ENCODE data around the gene RAB11A.
"Not testable (repeated sequence)": the region's sequence is repeated elsewhere in the genome, so short reads cannot be mapped to it uniquely, and the experiment has no call there.

The RAB11A gene

DNA sequence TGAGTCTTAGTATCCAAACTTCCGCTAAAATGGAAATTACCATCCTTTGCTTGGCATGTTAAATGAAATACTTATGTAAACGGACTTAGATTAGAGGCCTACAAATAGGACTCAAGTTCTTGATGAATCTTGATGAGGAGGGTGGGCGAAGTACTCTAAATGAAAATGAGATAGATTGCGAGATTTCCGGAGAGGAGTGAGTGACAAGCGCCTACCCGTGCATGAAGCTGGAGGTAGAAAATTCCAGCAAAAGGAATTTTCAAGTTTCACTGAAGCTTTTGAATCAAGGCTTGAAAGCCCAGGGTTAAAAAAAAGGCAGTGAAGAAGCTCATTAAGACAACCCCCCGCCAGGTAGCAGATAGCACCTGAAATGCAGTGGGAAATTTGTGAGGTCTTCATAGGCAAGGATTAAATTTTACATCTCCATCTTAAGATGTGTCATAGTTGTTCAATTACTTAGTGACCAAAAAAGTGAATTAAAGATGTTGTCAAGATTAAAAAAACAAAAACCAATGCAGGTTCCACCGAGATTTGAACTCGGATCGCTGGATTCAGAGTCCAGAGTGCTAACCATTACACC lies 655 bp upstream of the RAB11A start:
- no peak for DNase-seq (ENCODE audit: extremely low read depth, low read depth)
- TF ChIP-seq, protein P1, sequence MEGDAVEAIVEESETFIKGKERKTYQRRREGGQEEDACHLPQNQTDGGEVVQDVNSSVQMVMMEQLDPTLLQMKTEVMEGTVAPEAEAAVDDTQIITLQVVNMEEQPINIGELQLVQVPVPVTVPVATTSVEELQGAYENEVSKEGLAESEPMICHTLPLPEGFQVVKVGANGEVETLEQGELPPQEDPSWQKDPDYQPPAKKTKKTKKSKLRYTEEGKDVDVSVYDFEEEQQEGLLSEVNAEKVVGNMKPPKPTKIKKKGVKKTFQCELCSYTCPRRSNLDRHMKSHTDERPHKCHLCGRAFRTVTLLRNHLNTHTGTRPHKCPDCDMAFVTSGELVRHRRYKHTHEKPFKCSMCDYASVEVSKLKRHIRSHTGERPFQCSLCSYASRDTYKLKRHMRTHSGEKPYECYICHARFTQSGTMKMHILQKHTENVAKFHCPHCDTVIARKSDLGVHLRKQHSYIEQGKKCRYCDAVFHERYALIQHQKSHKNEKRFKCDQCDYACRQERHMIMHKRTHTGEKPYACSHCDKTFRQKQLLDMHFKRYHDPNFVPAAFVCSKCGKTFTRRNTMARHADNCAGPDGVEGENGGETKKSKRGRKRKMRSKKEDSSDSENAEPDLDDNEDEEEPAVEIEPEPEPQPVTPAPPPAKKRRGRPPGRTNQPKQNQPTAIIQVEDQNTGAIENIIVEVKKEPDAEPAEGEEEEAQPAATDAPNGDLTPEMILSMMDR (IDR thresholded peaks at IDR 0.05; ENCODE audit: low read depth, low read length), result no peak

DNA sequence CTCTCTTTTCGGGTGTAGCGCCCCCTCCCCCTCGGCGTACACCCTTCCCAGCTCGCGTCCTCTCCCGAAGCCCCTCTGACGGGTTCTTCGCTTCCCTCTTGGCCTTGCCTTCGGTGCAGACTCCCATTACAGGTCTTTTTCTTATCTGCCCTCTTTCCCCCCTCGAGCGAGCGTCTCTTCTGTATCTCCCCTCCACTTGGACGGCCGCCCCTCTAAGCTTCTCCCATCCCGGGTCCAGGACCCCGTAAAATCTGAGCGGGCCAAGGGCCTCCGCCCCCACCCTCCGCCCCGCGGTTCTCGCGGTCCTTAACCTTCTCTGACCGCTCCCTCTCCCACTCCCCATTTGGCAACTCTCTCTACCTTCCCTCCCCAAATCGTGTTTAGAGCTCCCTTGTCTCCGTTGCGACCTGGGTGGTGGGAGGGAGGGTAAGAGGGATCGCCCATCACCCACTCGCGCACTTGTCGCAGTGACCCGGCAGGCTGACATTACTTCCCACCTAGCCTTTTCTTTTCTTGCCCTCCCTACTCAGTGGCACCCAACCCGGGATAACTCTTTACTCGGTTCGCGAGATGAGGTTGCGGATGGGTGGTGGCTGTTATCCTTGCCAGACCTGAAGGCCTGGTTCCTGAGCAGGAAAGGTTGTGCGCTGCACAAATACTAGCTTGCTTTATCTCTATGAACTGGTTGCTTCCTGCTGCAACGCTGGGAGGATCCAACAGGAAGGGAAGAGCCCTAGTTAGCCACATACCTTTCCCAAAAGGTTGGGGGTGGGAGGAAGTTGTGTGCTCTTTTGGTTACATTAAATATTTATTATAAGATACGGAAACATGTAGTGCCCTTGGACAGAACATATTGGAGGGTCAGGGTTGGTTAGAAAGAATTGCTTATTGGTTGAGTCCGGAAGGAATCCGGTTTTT lies 922 bp downstream of the RAB11A start:
- DNase-seq (ENCODE audit: extremely low read depth, low read depth), result no peak

DNA sequence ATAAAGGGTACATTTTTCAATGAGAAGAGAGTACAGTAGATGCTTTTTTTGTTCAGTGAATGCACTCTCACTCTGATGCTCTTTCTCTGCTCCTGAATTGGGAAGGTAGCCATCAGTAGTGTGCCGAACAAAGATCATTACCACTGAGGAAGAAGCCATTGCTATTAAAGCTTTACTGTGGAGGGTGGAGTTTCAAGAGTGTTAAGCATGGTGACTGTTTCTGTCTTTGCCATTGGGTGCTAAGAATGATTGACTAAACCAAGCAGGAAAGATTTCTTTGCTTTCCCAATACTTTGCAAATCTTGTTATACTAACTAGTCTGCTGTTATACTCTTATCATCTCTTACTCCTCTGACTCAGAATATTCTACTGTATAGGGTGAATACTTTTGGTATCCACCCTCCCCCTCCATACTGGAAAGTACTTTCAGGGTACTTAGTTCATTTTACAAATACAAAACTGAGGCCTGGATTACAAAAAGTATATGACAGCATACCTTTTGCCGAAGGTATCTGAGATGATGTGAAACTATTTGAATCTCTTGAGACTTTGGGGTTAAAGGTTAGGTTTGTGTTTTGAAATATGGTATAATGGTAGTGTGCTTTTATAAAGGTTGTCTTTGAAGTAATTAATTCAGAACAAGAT lies 1.7 kb downstream of the RAB11A start:
- TF ChIP-seq, protein P1 (IDR thresholded peaks at IDR 0.05; ENCODE audit: low read depth, low read length), result no peak
- DNase-seq (ENCODE audit: extremely low read depth, low read depth), result no peak

More for the DNA sequence above, 922 bp downstream of the RAB11A start:
- TF ChIP-seq, protein P1 (IDR thresholded peaks at IDR 0.05; ENCODE audit: low read depth, low read length), result no peak

DNA sequence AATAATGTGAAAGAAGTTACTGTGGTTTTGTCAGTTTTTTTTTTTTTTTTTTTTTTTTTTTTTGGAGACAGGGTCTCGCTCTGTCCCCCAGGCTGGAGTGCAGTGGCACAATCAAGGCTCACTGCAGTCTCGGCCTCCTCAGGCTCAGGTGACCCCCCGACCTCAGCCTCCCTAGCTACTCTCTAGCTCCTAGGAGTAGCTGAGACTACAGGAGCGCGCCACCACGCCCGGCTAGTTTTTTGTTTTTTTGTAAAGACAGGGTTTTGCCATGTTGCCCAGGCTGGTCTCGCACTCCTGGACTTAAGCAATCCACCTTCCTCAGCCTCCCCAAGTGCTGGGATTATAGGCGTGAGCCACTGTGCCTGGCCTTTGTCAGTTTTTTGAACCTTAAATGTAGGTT lies 2.6 kb downstream of the RAB11A start:
- not testable (repeated sequence) for DNase-seq (ENCODE audit: extremely low read depth, low read depth)

DNA sequence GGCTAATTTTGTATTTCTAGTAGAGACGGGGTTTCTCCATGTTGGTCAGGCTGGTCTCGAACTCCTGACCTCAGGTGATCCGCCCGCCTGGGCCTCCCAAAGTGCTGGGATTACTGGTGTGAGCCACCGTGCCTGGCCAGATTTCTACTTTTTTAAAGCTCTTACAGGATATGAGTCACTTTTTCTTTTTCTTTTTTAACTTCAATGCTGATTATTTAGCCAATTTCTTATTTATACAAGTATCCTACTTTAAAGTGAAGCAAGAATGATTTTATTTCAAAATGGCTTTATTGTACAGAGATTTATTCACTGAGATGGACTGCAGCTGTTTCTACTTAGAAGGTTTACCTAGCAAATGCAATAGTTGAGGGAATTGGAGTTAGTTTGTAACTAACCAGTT lies 3.3 kb downstream of the RAB11A start:
- DNase-seq (ENCODE audit: extremely low read depth, low read depth), result peak; percentile 16

DNA sequence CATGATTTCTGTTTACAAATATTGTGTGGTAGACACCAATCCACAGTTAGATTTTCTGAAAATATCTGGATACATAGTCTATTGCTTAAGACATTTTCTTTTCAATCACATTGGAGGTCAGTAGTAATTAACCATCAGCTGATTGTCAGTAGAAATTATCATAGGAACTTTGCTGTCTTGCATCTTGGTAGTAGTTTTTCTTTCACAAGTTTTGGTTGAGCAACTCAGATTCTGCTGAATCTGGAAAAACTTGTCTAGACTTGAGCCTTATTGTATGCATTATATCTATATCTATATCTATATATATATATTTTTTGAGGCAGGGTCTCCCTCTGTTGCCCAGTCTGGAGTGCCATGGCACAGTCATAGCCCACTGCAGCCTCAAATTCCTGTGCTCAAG lies 4.0 kb downstream of the RAB11A start:
- TF ChIP-seq, protein P1 (IDR thresholded peaks at IDR 0.05; ENCODE audit: low read depth, low read length), result no peak
- DNase-seq (ENCODE audit: extremely low read depth, low read depth), result no peak

DNA sequence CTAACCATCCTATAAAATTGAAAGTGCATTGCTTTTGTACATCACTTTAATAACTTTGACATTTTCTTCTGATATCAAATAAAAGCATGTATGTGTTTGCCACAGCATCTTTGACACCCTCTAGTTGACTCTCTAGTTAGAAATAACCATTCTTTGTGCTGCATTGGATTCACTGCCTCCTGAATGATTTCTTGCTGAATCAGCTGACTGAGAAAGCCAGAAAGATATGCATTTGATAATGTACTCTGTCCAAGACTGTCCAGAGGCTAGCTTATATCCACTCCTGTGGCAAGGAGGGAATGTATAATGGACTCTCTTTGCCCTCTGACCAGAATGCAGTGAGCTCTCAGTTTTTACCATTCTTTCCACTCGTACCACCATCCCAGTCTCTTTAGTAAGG lies 6.2 kb downstream of the RAB11A start:
- DNase-seq (ENCODE audit: extremely low read depth, low read depth), result no peak
- TF ChIP-seq, protein P1 (IDR thresholded peaks at IDR 0.05; ENCODE audit: low read depth, low read length), result no peak

DNA sequence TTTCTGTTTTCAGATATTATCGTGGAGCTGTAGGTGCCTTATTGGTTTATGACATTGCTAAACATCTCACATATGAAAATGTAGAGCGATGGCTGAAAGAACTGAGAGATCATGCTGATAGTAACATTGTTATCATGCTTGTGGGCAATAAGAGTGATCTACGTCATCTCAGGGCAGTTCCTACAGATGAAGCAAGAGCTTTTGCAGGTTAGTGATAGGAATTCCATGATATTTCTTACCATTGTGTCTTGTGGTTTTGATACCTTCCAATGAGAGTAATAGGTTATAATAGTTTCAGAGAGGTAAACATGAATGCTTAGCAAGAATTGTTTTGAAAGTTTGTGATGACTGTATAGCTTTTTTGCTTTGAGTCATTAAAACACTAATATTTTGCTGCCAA lies 8.5 kb downstream of the RAB11A start:
- TF ChIP-seq, protein P1 (IDR thresholded peaks at IDR 0.05; ENCODE audit: low read depth, low read length), result no peak
- DNase-seq (ENCODE audit: extremely low read depth, low read depth), result no peak
